Pons (tissue), 1 donor: Measurements from ENCODE around the gene SEPTIN3.
"Not testable (repeated sequence)": the region's sequence is repeated elsewhere in the genome, so short reads cannot be mapped to it uniquely, and the experiment has no call there.

ENCODE experiments used
- DNase-seq: peaks from one replicate; pipeline ENCODE4 v3.0.0-alpha.2; 2016; ENCODE audit warnings: low spot score

The SEPTIN3 gene

DNA sequence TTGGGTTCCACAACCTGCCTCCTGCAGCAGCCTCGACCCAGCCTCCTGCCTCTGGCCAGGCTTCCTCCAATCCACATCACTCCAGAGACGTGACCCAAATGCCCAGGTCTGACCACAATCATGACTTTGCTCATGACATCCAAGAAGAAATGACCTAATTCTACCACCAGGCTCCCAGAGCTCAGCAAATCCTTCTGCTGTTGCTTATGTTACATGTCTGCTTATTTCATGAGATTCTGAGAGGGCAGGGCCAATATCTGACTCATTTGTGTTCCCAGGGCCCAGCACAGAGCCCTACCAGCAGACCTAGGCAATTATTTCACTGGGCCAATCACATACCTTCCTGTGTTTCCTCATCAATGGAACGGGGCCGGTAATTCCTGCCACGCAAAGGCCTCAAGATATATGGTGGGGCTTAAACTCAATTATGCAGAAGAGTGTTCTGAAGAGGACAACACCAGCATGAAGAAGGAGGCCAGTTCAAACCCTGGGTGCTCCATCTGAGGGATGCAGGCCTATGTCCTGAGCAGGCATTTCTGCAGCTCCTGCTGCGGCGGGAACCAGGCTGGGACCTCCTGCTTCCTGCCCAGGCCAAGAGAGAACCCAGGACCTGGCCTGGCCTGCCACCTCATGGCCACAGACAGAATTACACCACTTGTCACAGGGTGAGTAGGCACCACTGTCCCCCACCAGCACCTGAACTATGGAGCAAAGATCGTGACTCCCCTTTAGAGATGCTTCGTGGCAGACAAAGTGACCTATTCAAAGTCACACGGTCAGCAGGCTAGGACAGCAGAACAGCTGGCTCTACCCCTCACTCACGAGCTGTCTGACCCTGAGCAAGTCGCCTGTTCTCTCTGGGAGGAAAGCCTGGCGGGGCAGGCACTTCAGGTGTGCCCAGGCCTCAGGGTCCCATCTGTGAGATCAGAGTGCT, 28.1 kb upstream of the SEPTIN3 start:
- DNase-seq = peak; percentile 86

DNA sequence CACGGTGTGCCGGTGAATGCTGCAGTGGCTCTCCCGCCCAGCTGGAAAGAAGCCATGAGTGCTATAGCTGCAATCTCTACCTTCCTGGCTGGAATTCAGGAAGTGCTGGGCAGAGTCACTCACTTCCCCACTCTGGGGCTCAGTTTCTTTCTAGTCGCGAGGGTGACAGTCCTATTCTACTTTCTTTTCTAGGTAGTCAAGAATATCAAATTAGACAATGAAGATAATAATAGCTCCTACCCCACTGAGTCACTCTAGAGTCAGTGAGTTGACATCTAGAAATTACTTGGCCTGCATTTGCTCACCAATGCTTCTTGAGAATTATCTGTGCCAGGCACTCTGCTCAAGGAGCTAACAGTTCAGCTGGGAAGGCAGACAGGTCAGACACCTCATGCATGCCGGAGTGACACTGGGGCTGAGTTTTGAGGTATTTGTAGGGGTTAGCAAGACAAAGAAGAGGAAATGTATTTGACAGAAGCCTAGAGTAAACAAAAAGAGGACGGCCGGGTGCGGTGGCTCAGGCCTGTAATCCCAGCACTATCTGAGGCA, 25.5 kb upstream of the SEPTIN3 start:
- no peak for DNase-seq

DNA sequence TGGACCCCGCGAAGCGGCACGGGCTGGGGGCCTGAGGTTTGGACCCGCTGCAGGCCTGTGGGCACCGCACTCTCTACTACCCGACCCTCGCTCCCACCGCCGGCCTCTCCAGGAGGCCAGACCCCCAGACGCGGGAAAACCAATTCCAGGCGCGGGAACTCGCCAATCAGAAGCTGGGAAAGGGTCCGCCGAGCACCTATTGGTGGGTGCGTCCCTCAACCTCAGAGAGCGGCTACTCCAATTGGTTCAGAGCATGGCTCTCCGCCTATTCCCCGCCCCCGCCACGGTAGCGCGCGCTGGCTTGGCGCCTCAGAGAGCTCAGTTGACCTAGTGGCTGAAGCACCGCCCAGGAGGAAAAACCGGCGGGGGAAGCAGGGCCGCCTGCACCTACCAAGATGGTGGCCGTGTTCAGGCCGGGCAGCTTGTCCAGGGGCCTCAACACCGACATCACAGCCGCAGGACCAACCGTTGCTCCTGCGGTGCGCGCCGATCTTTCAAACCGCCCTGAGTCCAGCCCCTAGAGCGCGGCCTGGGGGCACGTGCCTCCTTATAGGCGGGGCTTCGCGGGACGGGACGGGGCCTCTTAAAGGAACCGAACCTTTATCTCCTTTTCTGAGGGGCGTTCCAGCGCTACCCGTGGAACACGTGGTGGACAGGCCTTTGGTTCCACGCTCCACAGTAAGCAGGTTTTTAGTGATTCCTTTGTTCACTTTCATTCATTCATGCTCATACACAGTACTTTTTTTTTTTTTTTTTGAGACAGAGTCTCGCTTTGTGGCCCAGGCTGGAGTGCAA, 22.4 kb upstream of the SEPTIN3 start, which contains the start of gene CENPM:
TSS of gene CENPM (minus strand) at position 524 of the 795 bp plus-strand sequence. CDS start at position 448, 76 bp downstream.
- DNase-seq = peak; percentile 88

DNA sequence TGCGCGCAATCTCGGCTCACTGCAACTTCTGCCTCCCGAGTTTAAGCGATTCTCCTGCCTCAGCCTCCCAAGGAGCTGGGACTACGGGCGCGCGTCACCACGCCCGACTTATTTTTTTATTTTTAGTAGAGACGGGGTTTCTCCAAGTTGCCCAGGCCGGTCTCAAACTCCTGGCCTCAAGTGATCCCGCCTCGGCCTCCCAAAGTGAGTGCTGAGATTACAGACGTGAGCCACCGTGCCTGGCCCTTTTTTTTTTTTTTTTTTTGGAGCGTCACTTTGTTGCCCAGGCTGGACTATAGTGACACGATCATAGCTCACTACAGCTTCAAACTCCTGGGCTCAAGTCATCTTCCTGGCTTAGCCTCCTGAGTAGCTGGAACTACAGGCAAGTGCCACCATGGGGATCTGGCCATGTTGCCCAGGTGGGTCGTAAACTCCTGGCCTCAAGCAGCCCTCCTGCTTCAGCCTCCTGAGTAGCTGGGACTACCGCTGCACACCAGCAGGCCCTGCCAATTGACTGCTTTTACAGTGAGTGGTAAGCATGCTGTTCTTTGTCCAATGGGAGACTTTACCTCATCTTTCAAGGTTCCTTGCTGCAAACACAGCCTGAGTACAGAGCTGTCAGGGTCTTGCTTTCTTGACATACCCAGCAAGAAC, 21.7 kb upstream of the SEPTIN3 start:
- no peak for DNase-seq

DNA sequence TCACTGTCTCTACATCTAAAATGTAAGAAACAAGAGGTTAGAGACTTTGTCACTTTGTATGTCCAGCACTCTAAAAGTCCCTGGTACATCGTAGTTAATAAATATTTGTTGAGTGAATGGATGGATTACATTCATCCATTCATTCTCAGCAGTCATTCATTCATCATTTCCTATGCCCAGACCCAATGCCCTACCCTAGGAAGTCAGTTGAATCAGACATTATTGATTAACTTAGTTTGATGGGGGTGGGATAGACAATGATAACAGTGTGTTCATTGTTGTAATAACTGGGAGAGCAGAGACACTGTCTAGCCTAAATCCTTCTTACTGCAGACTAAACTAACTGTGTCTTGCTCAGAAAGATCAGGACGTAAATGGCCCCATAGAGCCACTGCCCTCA, 21.1 kb upstream of the SEPTIN3 start:
- DNase-seq = no peak

DNA sequence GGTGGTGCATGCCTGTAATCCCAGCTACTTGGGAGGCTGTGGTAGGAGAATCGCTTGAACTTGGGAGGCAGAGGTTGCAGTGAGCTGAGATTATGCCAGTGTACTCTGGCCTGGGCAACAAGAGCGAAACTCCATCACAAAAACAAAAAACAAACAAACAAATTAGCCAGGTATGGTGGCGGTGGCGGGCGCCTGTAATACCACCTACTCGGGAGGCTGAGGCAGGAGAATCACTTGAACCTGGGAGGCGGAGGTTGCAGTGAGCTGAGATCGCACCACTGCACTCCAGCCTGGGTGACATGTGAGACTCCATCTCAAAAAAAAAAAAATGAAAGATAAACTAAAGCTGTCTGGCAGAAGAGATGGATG, 20.3 kb upstream of the SEPTIN3 start:
- DNase-seq = not testable (repeated sequence)

DNA sequence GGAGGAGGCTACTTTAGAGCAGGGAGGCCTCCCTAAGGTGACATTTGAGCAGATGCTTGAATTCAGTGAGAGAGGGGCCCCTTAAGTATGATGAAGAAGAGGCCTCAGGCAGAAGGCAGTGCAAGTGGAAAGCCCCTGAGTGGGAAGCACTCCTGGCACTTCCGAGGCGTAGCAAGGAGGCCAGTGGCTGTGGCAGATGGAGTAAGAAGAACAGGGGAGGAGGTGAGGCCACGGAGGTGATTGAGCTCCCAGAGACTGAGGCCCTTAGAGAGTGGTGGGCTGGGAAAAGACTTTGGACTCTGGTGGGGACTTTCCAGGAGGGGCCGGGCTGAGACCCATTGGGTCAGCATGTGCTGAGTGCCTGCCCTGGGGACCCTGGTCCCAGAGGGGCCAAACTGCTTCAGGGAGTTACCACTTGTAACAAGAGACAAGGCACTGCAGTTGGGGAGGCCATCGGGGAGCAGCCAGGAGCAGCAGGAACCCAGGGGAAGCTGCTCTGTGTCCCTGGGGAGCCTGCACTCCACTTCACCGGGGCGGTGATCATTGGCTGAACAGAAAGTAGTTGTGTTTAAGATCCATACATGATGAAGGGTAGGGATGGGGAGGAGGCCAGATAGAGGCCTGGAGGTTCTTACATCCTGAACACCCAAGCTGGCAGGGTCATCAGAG, 19.8 kb upstream of the SEPTIN3 start:
- DNase-seq = no peak

DNA sequence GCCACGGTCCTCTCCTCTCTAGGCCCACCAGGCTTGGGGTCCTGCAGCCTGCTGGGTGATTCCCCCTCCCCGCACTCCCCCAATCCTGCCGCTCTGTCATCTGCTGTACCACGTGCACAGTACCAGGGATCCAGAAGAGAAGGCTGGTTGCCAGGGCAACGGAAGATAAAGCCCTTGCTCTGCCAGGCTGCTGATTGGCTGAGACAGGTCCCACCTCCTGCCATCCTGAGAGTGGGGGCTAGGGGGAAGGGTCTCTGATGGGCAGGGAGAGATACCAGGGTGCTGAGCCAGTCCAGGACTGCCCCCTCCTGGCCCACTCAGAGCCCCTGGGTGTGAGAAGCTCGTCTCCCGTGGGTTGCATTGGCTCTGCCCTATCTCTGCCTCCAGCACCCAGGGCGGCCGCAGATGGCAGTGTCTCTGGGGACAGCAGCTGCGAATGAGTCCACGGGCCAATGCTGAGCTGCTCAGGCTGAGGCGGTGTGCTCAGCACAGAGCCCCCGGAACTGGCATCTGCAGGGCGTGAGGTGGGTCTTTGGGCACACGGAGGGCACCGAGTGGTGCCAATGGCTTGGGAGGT, 17.3 kb upstream of the SEPTIN3 start, which contains the start of gene SMIM45:
TSS of gene SMIM45 (plus strand) at position 253 of the 577 bp plus-strand sequence.
- peak; percentile 85 for DNase-seq

DNA sequence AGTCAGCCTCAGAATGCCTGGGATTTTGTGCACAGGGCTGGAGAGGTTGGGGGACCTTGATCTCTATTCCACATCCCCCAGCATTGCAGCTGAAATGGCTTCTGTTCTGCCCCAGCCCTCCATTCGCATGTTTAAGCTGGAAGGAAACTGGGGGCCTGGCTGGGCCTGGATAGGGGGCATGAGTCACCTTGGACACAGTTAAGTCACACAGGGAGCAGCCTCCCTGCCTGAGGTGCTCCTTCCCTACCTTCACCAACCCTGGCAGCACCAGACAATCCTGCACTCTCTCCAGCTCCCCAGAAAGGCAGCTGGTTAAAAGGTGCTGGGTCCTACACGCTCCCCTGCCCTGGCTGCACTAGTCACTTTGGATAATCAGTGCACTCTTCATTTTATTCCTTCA, 16.5 kb upstream of the SEPTIN3 start:
- no peak for DNase-seq

DNA sequence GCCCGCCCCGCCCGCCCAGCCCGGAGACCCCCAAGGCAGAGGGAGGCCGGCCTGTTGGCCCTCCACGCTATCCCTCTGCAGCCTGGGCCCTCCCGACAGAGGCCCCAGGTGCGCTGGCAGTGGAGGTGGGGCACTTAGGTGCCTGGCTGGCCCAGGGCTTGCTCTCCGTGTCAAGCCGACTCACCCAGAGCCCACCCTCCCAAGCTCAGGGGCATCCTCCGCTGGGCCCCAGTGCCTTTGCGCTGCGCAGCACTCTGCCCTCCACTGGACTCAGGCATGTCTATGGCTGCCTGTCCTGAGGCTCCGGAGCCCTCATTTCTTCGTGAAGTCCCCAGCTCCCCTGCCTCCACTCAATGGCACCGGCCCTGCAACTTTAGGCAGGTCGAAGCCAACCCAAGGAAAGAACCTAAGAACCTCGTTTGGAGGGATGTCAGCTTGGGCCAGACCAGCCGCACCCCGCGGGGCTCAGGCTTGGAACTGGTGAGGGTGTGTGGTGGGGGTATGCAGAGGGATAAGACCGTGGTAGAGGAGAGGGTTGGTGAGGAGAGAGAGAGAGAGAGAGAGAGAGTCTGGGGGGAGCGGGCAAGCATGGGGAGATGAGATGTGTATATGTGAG, 11.2 kb upstream of the SEPTIN3 start:
- DNase-seq = no peak

DNA sequence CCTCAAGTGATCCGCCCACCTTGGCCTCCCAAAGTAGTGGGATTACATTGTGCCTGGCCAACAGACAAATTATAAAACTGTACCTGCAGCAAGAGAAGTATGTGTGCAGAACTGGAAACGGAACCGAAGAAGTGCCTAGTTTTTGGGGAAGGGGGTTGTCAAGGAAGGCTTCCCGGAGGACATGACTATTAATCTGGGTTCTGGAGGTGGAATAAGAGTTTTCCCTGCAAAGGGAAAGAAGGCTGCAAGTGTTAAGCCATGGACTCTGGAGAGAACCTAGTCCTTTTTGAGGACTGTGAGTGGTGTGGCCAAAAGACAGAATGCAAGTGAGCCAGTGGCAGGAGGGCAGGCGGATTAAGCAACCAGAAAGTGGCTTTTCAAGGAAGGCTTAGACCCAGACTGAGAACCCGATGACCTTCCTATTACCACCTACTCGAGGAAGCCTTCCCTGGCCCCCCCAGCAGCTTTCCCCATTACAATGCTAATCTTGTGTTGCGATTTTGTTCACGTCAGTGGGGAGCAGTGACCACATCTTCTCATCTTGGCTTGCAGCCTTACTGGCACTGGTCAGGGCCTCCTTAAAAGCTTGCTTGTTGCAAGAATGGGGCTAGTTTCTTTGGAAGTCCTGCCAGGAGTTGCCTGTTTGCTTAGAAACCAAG, 5.7 kb upstream of the SEPTIN3 start:
- DNase-seq = peak; percentile 83

DNA sequence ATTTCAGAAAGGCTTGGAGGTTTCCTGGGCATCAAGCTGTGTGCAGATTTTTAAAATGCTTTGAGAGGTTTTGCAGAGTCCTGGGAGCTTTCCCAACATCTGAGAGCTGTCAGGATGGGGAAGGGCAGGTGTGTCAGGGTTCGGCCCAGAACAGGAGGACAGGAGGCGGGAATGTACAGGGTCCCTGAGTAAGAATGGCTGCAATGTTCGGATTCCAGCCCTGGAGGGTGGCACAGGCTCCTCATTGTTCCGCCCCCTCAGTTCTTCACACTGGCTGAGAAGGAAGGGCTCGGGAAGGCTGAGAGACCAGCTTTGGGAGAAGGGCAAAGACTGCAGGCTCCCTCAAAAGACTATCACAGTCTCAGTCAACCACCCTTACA, 5.1 kb upstream of the SEPTIN3 start:
- DNase-seq = no peak

DNA sequence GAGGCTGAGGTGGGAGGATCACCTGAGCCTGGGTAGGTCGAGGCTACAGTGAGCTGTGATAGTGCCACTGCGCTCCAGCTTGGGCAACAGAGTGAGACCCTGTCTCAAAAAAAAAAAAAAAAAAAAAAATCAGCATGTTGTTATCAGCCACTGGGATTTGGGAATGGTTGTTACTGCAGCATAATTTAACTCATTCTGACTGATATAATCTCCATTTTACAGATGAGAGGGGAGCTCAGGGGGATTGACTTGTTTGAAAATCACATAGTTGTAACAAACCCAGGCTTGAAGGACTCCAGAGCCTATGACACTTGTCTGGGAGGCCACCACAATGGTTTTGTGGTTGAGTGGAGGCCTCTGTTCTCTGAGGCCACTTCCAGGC, 3.0 kb upstream of the SEPTIN3 start:
- DNase-seq = no peak

DNA sequence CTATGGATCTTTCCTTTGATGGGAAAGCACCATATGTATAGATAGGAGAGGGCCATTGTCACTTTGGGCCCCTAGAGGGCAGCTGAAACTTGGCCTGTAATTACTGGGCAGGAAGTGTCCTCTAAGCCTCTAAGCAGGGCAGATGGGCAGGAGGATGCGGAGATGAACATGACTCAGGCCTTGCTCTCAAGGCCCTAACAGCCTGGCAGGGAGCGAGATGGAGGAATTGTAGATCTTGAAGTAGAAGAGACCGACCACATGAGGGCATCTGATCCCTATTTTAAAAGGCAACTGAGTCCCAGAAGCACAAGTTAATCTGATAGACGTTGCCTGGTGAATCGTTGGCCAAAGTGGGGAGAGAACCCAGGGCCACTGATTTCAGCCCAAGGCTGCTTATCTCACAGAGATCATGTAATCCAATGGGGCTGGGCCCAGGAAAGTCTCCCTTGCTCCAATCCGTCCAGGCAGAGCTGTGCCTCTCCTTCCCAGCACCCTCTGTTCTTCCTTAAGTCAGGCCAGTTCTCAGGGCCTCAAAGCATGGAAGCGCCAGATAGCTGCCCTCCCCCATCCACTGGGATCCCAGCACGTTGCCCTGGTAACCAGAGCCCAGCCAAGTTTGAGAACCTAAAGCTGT, 2.5 kb upstream of the SEPTIN3 start:
- DNase-seq = peak; percentile 90

DNA sequence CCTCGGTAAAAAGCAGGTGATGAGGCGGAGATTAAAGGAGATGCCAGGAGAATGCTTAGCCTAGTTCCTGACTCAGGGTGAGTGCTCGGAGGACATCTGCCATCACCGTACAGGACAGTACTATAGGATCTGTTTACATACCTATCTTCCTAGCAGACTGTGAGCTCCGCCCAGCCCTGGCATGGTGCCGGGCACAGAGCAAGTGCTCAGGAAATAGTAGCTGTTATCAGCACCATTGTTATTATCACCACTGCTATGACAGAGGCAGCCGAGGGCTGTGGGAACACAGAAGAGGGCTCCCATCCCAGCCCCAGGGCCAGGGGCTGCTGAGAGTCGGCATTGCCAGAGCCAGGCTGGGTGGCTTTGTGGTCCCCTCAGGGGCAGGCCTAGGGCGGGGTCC, 642 bp upstream of the SEPTIN3 start:
- DNase-seq = no peak

DNA sequence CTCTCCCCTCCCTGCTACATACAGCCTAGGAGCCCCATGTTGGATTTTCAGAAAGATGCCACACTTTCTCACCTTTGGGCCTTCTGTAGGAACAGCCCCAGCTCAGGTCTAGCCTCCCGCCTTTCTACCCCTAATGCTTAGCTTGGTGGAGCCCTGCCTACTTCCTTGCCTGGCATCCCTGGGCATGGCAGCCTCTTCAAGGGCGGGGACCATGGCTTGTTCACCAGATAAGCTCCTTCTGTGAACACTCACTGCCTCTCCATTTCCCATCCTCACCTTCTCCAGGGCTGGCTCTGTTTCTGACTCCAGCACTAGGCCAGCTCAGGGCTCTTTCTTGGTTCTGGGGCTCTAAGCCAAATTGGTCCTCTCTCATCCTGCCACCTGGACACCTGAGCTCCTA, 1.4 kb downstream of the SEPTIN3 start:
- no peak for DNase-seq

DNA sequence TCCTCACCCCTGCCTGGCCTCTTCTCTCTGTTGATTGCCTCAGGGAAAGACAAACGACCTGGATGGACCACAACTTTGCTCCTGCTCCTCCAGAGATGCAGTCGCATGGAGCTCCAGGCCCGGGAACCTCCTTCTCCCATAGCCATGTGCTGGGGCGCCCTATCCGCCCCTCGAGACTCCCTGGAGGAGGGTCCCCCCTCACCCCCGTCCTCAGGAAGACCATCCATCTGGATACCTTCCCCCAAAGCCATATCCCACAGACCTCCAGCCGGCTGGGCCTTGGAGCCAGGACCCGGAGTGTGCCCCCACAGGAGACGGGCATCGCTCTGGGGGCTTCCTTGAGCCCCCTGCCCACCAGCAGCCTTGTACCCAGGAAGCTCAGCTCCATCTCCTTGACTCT, 2.2 kb downstream of the SEPTIN3 start:
- DNase-seq = no peak

DNA sequence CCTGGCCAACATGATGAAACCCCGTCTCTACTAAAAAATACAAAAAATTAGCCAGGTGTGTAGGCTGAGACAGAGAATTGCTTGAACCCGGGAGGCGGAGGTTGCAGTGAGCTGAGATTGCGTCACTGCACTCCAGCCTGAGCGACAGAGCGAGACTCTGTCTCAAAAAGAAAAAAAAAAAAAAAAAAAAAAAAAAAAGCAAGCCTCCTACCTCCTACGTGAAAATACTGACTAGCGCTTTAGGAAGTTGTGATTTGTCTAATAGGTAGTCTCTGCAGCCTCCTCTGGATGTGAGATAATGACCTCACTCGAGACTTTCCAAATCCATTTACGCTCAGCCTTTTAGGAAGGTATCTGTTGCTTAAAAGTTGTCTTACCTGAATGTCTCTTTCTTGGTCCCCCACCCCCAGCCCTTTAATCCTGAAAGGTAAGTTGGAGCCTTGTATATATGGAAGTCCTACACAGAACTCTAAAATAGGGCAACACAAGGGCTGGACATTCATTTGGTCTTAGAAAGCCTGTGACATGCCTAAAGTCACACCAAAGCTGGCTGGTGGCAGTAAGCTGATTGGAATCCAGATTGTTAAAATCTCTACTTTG, 5.5 kb downstream of the SEPTIN3 start:
- DNase-seq = no peak

DNA sequence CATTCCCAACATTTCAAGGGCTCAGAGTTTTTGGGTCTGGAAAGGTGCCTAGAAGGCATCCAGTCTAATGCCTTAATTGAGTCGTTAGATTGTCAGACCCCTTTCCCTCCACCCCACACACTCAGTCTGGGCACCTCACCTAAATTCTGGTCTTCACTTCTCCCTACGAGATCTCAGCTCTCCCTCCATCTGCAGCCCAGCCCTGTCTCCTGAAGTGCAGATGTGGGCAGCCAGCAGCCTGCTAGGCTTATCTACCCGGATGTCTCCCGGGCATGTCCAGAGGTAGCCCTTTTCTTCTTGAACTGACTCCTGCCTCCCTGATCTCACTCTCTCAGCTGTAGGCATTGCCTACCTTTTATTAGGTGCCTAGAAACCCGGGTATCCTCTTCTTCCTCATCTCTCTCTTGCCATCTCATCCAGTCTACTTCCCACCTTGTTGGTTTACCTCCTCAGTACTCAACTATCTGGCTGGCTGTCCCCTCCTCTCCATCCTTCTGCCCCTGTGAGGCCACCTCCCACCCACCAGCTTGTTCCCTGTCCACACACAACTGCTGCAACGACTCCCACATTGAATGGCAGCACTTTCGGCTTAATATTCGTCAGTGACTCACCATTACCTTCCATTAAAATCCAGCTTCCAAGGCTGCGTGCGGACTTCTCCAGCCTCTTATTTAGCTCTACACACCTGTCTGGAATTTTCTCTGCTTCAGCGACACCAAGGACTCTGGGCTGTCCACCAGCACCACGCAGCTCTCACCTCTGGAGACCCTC, 6.2 kb downstream of the SEPTIN3 start:
- DNase-seq = no peak
